ENCODE measurements around the gene GMFB. TPM values are rescaled to one million over a fixed set of nuclear protein-coding genes. Genes with fewer than 3 reads are reported as not detected.

GMFB gene
- total RNA-seq (10 to 100 TPM; 28.9 to 39.9 (median 34.7) TPM), polyA plus RNA-seq (10 to 100 TPM; 10.6 to 19.7 TPM), total RNA-seq (27.3 reads per million, percentile 57 among the genes with 10 or more reads in this experiment)

DNA sequence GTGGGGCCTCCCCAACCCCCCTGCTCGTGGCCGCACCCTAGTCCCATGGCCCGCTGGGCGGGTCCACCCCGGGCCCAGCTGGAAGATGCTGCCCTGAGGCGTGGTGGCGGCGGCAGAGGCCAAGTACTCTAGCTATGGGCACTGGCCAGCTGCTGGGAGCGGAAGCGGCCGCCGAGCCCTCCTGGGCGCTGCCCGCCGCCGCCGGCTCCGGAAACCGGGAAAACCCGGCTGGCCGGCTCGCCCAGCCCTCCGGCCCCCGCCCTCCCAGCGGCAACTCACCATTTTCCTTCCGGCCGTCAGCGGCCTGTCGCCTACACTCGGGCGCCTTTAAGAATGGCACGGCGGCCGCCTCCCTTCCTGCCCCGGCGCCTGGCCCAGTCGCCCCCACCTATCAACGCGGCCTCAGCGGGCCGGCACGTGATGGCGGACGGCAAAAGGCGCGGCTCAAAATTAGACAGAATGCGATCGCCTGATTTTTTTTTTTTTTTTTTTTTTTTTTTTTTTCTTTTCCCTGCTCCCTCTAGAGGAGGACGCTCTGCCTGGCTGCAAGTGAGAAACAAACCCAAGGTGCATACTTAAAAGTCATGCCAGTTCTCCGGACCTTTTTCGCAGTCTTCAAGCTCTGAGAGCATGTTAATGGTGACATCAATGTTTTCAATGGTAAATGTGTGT, at the start of gene GMFB:
Gene GMFB, minus strand, starts transcription at position 335 of the 672 bp plus-strand sequence. Its CDS starts 53 bp downstream, at position 282.
- peaks cover 0 to 3% (median 0%) of the 10 kb centered on the region in 5 donors for H3K27me3 Mint-ChIP-seq
- peaks cover 17 to 18% of the 10 kb centered on the region in 2 donors for H3K4me1 ChIP-seq (ENCODE audit: control insufficient read depth in 2 of 2, insufficient read depth in 2 of 2, low read length in 2 of 2)
- H3K4me3 Mint-ChIP-seq = peak within 1 kb of the TSS; percentile 80 to 96 (median 92)
- peak within 1 kb of the TSS; percentile 65 for H3K4me3 ChIP-seq (ENCODE audit: low read length)
- H3K27ac ChIP-seq (ENCODE audit: low read depth, low read length) = peak within 1 kb of the TSS; percentile 86
- peaks cover 0 to 5% (median 0%) of the 10 kb centered on the region in 3 experiments for H3K36me3 ChIP-seq (ENCODE audit: control insufficient read depth in 2 of 3, insufficient read depth in 3 of 3, low read length in 3 of 3)
- ATAC-seq = peak; percentile 97
- peak; percentile 72 to 88 (median 84) for DNase-seq
- peaks cover 0 to 10% (median 1%) of the 10 kb centered on the region in 5 donors for H3K36me3 Mint-ChIP-seq
- CTCF ChIA-PET = interaction anchor here (1.0 to 2.0 kb wide), 3 partner anchors 21 to 286 kb away, joined by 3 to 8 read pairs (median 4); partner anchors contain the start of gene CGRRF1
- peak within 1 kb of the TSS; percentile 77 to 99 (median 97) for H3K27ac Mint-ChIP-seq
- no peaks in the 10 kb centered on the region for H3K9me3 ChIP-seq (ENCODE audit: control insufficient read depth in 2 of 3, low read length in 3 of 3)
- H3K27me3 ChIP-seq (ENCODE audit: control insufficient read depth in 2 of 2, insufficient read depth in 2 of 2, low read length in 2 of 2) = no peaks in the 10 kb centered on the region
- POLR2A ChIA-PET = interaction anchor here (0.7 to 3.8 kb wide), 8 partner anchors 10 to 562 kb away, joined by 3 to 29 read pairs (median 3); partner anchors contain the start of genes CGRRF1 and MAPK1IP1L
- H3K9me3 Mint-ChIP-seq = peaks cover 0 to 7% (median 0%) of the 10 kb centered on the region in 11 donors
- H3K4me1 Mint-ChIP-seq = peaks cover 42 to 69% (median 63%) of the 10 kb centered on the region in 7 donors
- intact Hi-C loops (cut with micrococcal nuclease) = loop anchor here (1.0 to 10.0 kb wide), 10 partner anchors 21 to 1336 kb away; partner anchors contain the start of genes CGRRF1 (in 2 of the 2), CNIH1 (in 2 of the 2), DDHD1 (in 1 of the 2) and GCH1 (in 1 of the 2)

DNA sequence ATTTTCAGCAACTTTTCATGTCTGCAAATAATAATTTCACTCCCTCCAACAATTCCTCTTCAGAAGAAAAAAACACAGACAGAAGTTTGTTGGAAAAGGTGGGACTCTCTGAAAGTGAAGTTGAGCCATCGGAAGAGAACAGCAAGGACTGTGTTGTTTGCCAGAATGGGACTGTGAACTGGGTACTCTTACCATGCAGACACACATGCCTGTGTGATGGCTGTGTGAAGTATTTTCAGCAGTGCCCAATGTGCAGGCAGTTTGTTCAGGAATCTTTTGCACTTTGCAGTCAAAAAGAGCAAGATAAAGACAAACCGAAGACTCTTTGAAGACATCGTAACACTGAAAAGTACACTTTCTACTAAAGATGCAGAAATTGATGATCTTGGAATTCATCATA, 49.3 kb upstream of the GMFB start:
- ATAC-seq (no peak), DNase-seq (no peak)
- peaks cover 0 to 22% (median 3%) of the 10 kb centered on the region in 5 donors for H3K36me3 Mint-ChIP-seq
- Histone ChIP-seq H3K4me3 (ENCODE audit: low read length) (no peak overlapping the region), H3K27me3 (ENCODE audit: control insufficient read depth in 2 of 2, insufficient read depth in 2 of 2, low read length in 2 of 2) (no peaks in the 10 kb centered on the region), H3K36me3 (ENCODE audit: control insufficient read depth in 2 of 3, insufficient read depth in 3 of 3, low read length in 3 of 3) (peaks cover 0 to 8% (median 8%) of the 10 kb centered on the region in 3 experiments), H3K4me1 (ENCODE audit: control insufficient read depth in 2 of 2, insufficient read depth in 2 of 2, low read length in 2 of 2) (no peaks in the 10 kb centered on the region), H3K27ac (ENCODE audit: low read depth, low read length) (no peak overlapping the region), H3K9me3 (ENCODE audit: control insufficient read depth in 2 of 3, low read length in 3 of 3) (no peaks in the 10 kb centered on the region)
- H3K4me1 Mint-ChIP-seq = peaks cover 0 to 2% (median 0%) of the 10 kb centered on the region in 7 donors
- no peaks in the 10 kb centered on the region for H3K27me3 Mint-ChIP-seq
- ChIA-PET CTCF (no interaction called here), POLR2A (no interaction called here)
- H3K4me3 Mint-ChIP-seq = no peak overlapping the region
- no peaks in the 10 kb centered on the region for H3K9me3 Mint-ChIP-seq
- no peak overlapping the region for H3K27ac Mint-ChIP-seq
- intact Hi-C loops (cut with micrococcal nuclease) = no loop called here

DNA sequence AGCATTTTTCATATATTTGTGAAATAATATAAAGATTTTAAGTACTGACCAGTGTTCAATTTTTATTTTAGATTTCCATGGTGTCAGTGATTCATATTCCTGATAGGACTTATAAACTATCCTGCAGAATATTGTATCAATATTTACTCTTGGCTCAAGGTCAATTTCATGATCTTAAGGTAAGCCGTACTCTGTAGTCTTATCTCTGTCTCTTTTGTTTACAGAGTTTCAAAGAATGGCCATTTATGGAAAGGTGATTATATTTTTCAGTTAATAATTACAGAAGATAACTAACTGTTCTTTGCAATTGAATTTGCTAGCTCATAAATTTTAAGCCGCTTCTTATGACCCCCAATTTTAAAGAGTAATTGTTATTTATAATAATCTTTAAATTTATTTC, 48.9 kb upstream of the GMFB start:
- POLR2A ChIA-PET = no interaction called here
- CTCF ChIA-PET = no interaction called here
- H3K27me3 Mint-ChIP-seq = no peaks in the 10 kb centered on the region
- intact Hi-C loops (cut with micrococcal nuclease) = no loop called here
- Histone ChIP-seq H3K27me3 (ENCODE audit: control insufficient read depth in 2 of 2, insufficient read depth in 2 of 2, low read length in 2 of 2) (no peaks in the 10 kb centered on the region), H3K27ac (ENCODE audit: low read depth, low read length) (no peak overlapping the region), H3K9me3 (ENCODE audit: control insufficient read depth in 2 of 3, low read length in 3 of 3) (no peaks in the 10 kb centered on the region), H3K4me3 (ENCODE audit: low read length) (no peak overlapping the region), H3K4me1 (ENCODE audit: control insufficient read depth in 2 of 2, insufficient read depth in 2 of 2, low read length in 2 of 2) (no peaks in the 10 kb centered on the region), H3K36me3 (ENCODE audit: control insufficient read depth in 2 of 3, insufficient read depth in 3 of 3, low read length in 3 of 3) (peaks cover 0 to 8% (median 8%) of the 10 kb centered on the region in 3 experiments)
- H3K36me3 Mint-ChIP-seq = peaks cover 0 to 22% (median 3%) of the 10 kb centered on the region in 5 donors
- no peaks in the 10 kb centered on the region for H3K9me3 Mint-ChIP-seq
- DNase-seq (no peak), ATAC-seq (no peak)
- H3K4me3 Mint-ChIP-seq = no peak overlapping the region
- H3K27ac Mint-ChIP-seq = no peak overlapping the region
- peaks cover 0 to 2% (median 0%) of the 10 kb centered on the region in 7 donors for H3K4me1 Mint-ChIP-seq

DNA sequence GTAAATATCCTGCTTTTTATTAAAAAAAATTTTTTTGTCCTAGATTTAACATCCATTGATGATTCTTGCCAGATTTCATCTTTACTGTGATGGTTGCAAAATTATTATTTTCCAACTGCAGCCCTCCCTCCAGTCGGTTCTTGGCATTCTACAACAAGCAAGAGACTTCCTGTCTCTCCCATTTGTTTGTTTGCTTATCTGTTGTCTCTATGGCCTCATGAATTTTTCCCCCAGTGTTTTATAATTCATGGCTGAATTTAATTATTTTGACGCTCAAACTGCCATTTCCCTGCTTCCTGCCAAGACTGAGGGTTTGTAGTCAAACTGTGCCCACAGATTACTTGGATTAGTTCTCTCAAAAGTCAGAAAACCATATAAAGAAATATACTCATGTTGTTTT, 46.9 kb upstream of the GMFB start:
- intact Hi-C loops (cut with micrococcal nuclease) = no loop called here
- peaks cover 6 to 8% (median 8%) of the 10 kb centered on the region in 3 experiments for H3K36me3 ChIP-seq (ENCODE audit: control insufficient read depth in 2 of 3, insufficient read depth in 3 of 3, low read length in 3 of 3)
- CTCF ChIA-PET = no interaction called here

DNA sequence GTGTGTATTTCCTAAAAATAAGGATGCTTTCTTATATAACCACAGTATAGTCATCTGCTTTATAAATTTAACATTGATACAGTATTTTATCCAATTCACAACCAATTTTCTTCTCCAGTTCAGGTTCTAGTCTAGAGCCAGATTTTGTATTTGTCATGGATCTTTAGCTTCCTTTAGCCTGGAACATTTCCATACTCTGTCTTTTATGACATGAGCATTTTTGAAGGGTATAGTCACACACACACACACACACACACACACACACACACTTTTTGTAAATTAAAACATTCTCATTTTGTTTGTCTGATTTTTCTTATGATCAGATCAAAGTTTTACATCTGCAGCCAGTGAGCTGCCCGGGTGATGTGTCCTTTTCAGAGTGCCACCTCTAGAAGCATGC, 46.3 kb upstream of the GMFB start:
- POLR2A ChIA-PET = no interaction called here
- Histone ChIP-seq H3K9me3 (ENCODE audit: control insufficient read depth in 2 of 3, low read length in 3 of 3) (no peaks in the 10 kb centered on the region), H3K27me3 (ENCODE audit: control insufficient read depth in 2 of 2, insufficient read depth in 2 of 2, low read length in 2 of 2) (no peaks in the 10 kb centered on the region), H3K4me3 (ENCODE audit: low read length) (no peak overlapping the region), H3K27ac (ENCODE audit: low read depth, low read length) (no peak overlapping the region), H3K36me3 (ENCODE audit: control insufficient read depth in 2 of 3, insufficient read depth in 3 of 3, low read length in 3 of 3) (peaks cover 6 to 8% (median 8%) of the 10 kb centered on the region in 3 experiments), H3K4me1 (ENCODE audit: control insufficient read depth in 2 of 2, insufficient read depth in 2 of 2, low read length in 2 of 2) (no peaks in the 10 kb centered on the region)
- H3K36me3 Mint-ChIP-seq = peaks cover 5 to 19% (median 7%) of the 10 kb centered on the region in 5 donors
- ATAC-seq = no peak
- peaks cover 0 to 5% (median 0%) of the 10 kb centered on the region in 7 donors for H3K4me1 Mint-ChIP-seq
- no peaks in the 10 kb centered on the region for H3K9me3 Mint-ChIP-seq
- DNase-seq = no peak
- intact Hi-C loops (cut with micrococcal nuclease) = no loop called here
- H3K4me3 Mint-ChIP-seq = no peak overlapping the region
- no peaks in the 10 kb centered on the region for H3K27me3 Mint-ChIP-seq
- CTCF ChIA-PET = no interaction called here
- no peak overlapping the region for H3K27ac Mint-ChIP-seq

More for the DNA sequence above, 46.9 kb upstream of the GMFB start:
- no peaks in the 10 kb centered on the region for H3K27me3 ChIP-seq (ENCODE audit: control insufficient read depth in 2 of 2, insufficient read depth in 2 of 2, low read length in 2 of 2)
- H3K4me3 ChIP-seq (ENCODE audit: low read length) = no peak overlapping the region
- H3K9me3 ChIP-seq (ENCODE audit: control insufficient read depth in 2 of 3, low read length in 3 of 3) = no peaks in the 10 kb centered on the region
- Mint-ChIP-seq H3K4me3 (no peak overlapping the region), H3K9me3 (no peaks in the 10 kb centered on the region), H3K27ac (no peak overlapping the region), H3K36me3 (peaks cover 5 to 20% (median 7%) of the 10 kb centered on the region in 5 donors), H3K27me3 (no peaks in the 10 kb centered on the region), H3K4me1 (peaks cover 0 to 5% (median 0%) of the 10 kb centered on the region in 7 donors)
- H3K27ac ChIP-seq (ENCODE audit: low read depth, low read length) = no peak overlapping the region
- no peaks in the 10 kb centered on the region for H3K4me1 ChIP-seq (ENCODE audit: control insufficient read depth in 2 of 2, insufficient read depth in 2 of 2, low read length in 2 of 2)
- DNase-seq = no peak
- ATAC-seq = no peak
- POLR2A ChIA-PET = no interaction called here

DNA sequence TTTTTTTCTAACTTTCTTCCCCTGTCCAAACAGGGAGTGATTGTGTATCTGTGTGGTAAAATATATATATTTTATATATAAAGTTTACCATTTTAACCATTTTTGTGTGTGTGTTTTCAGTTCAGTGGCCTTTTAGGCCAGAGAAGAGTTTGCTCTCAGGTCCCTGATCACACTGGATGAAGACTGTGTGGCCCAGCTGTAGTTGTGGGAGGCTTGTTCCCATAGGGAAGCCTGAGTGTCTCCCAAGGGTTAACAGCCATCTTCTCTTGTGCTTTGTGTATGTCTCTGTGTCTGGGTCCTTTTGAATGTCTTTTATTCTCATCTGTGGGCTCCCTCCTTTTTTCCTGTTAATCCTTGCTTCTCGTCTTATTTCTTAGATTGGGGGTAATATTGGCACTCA, 44.3 kb upstream of the GMFB start:
- Mint-ChIP-seq H3K4me3 (no peak overlapping the region), H3K4me1 (peaks cover 0 to 6% (median 0%) of the 10 kb centered on the region in 7 donors), H3K27me3 (no peaks in the 10 kb centered on the region), H3K9me3 (no peaks in the 10 kb centered on the region), H3K36me3 (peaks cover 4 to 16% (median 11%) of the 10 kb centered on the region in 5 donors), H3K27ac (no peak overlapping the region)
- ATAC-seq (no peak), DNase-seq (no peak)
- peaks cover under 1 to 6% (median 2%) of the 10 kb centered on the region in 3 experiments for H3K36me3 ChIP-seq (ENCODE audit: control insufficient read depth in 2 of 3, insufficient read depth in 3 of 3, low read length in 3 of 3)
- POLR2A ChIA-PET = no interaction called here
- intact Hi-C loops (cut with micrococcal nuclease) = no loop called here
- H3K27ac ChIP-seq (ENCODE audit: low read depth, low read length) = no peak overlapping the region
- no peaks in the 10 kb centered on the region for H3K27me3 ChIP-seq (ENCODE audit: control insufficient read depth in 2 of 2, insufficient read depth in 2 of 2, low read length in 2 of 2)
- no peak overlapping the region for H3K4me3 ChIP-seq (ENCODE audit: low read length)
- CTCF ChIA-PET = no interaction called here
- no peaks in the 10 kb centered on the region for H3K9me3 ChIP-seq (ENCODE audit: control insufficient read depth in 2 of 3, low read length in 3 of 3)
- H3K4me1 ChIP-seq (ENCODE audit: control insufficient read depth in 2 of 2, insufficient read depth in 2 of 2, low read length in 2 of 2) = no peaks in the 10 kb centered on the region

Measured in naive thymus-derived CD4-positive, alpha-beta T cell (primary cell).